ENCODE data around the gene CALR3. TPM values are rescaled to one million over a fixed set of nuclear protein-coding genes. Genes with fewer than 3 reads are reported as not detected.

CALR3 gene
- total and polyA plus RNA-seq, 2 of the 13 experiments (the other 11 are each of a cell fraction or from before 2014, with no cell fraction given): not detected

DNA sequence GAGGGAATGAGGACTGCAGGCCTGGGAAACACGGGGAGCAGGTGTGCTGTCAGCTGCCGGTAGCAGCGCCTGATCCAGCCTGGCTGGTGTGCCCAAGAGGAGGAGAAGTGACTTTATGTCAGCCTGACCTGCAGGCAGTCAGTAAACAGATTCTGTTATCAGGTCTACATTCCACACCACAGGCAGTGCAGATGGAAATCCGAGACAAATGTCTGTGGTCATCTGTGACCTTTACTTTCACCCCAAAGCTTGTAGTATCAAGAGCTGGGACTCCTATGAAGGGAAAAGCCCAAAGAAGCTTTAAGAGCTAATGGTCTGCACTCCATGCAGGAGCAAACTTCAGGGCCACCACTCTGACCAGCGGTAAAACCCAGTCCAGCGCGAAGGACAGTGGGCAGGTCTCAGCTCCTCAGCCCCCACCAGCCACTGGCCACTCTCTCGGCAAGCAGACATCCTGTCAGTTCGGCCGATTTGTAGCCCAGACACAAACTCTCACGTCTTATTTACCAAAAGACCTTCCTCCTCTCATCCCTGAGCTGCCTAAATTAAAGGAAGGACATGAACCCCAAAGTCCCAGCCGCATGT lies 31.9 kb downstream of the CALR3 start (continued):
- TF ChIP-seq, protein P1, sequence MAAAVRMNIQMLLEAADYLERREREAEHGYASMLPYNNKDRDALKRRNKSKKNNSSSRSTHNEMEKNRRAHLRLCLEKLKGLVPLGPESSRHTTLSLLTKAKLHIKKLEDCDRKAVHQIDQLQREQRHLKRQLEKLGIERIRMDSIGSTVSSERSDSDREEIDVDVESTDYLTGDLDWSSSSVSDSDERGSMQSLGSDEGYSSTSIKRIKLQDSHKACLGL (CRISPR knock-in tag; IDR thresholded peaks at IDR 0.05): 0 out of 2 replicates have a peak, but pooled peaks have one; percentile 25
- TF ChIP-seq, protein P2, sequence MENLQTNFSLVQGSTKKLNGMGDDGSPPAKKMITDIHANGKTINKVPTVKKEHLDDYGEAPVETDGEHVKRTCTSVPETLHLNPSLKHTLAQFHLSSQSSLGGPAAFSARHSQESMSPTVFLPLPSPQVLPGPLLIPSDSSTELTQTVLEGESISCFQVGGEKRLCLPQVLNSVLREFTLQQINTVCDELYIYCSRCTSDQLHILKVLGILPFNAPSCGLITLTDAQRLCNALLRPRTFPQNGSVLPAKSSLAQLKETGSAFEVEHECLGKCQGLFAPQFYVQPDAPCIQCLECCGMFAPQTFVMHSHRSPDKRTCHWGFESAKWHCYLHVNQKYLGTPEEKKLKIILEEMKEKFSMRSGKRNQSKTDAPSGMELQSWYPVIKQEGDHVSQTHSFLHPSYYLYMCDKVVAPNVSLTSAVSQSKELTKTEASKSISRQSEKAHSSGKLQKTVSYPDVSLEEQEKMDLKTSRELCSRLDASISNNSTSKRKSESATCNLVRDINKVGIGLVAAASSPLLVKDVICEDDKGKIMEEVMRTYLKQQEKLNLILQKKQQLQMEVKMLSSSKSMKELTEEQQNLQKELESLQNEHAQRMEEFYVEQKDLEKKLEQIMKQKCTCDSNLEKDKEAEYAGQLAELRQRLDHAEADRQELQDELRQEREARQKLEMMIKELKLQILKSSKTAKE (CRISPR knock-in tag; IDR thresholded peaks at IDR 0.05; ENCODE audit: borderline replicate concordance): peak; percentile 79; the same call in 1 of the 2 replicates
- TF ChIP-seq ZNF335 (CRISPR knock-in tag; IDR thresholded peaks at IDR 0.05) (peak; percentile 46; the same call in 1 of the 2 replicates), FOXO1 (CRISPR knock-in tag; IDR thresholded peaks at IDR 0.05) (peak; percentile 80), NFKB2 (CRISPR knock-in tag; IDR thresholded peaks at IDR 0.05; ENCODE audit: borderline replicate concordance) (peak; percentile 35; the same call in 1 of the 2 replicates), BORCS8-MEF2B (CRISPR knock-in tag; IDR thresholded peaks at IDR 0.05) (0 out of 2 replicates have a peak, but pooled peaks have one; percentile 62), ZNF496 (CRISPR knock-in tag; IDR thresholded peaks at IDR 0.05; ENCODE audit: insufficient replicate concordance) (no peak), ZNF17 (CRISPR knock-in tag; IDR thresholded peaks at IDR 0.05) (no peak), REL (CRISPR knock-in tag; conservative IDR thresholded peaks at IDR 0.05) (no peak), ZNF878 (CRISPR knock-in tag; IDR thresholded peaks at IDR 0.05) (peak; percentile 48; the same call in 1 of the 2 replicates), ZNF317 (CRISPR knock-in tag; IDR thresholded peaks at IDR 0.05) (peak; percentile 97), ZNF781 (CRISPR knock-in tag; IDR thresholded peaks at IDR 0.05; ENCODE audit: borderline replicate concordance, not compliant biosample characterization) (no peak), ZEB1 (IDR thresholded peaks at IDR 0.05; ENCODE audit: insufficient replicate concordance, low read depth) (peak; percentile 43), ZNF546 (CRISPR knock-in tag; conservative IDR thresholded peaks at IDR 0.05) (no peak), NR2F1 (CRISPR knock-in tag; IDR thresholded peaks at IDR 0.05) (peak; percentile 42 to 53; a peak in 2 of 4 replicates)
- TF ChIP-seq, protein P3, sequence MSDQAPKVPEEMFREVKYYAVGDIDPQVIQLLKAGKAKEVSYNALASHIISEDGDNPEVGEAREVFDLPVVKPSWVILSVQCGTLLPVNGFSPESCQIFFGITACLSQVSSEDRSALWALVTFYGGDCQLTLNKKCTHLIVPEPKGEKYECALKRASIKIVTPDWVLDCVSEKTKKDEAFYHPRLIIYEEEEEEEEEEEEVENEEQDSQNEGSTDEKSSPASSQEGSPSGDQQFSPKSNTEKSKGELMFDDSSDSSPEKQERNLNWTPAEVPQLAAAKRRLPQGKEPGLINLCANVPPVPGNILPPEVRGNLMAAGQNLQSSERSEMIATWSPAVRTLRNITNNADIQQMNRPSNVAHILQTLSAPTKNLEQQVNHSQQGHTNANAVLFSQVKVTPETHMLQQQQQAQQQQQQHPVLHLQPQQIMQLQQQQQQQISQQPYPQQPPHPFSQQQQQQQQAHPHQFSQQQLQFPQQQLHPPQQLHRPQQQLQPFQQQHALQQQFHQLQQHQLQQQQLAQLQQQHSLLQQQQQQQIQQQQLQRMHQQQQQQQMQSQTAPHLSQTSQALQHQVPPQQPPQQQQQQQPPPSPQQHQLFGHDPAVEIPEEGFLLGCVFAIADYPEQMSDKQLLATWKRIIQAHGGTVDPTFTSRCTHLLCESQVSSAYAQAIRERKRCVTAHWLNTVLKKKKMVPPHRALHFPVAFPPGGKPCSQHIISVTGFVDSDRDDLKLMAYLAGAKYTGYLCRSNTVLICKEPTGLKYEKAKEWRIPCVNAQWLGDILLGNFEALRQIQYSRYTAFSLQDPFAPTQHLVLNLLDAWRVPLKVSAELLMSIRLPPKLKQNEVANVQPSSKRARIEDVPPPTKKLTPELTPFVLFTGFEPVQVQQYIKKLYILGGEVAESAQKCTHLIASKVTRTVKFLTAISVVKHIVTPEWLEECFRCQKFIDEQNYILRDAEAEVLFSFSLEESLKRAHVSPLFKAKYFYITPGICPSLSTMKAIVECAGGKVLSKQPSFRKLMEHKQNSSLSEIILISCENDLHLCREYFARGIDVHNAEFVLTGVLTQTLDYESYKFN (CRISPR knock-in tag; conservative IDR thresholded peaks at IDR 0.05): peak; percentile 52; the same call in 1 of the 2 replicates
- TF ChIP-seq, protein P4, sequence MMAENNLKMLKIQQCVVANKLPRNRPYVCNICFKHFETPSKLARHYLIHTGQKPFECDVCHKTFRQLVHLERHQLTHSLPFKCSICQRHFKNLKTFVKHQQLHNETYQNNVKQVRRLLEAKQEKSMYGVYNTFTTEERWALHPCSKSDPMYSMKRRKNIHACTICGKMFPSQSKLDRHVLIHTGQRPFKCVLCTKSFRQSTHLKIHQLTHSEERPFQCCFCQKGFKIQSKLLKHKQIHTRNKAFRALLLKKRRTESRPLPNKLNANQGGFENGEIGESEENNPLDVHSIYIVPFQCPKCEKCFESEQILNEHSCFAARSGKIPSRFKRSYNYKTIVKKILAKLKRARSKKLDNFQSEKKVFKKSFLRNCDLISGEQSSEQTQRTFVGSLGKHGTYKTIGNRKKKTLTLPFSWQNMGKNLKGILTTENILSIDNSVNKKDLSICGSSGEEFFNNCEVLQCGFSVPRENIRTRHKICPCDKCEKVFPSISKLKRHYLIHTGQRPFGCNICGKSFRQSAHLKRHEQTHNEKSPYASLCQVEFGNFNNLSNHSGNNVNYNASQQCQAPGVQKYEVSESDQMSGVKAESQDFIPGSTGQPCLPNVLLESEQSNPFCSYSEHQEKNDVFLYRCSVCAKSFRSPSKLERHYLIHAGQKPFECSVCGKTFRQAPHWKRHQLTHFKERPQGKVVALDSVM (CRISPR knock-in tag; IDR thresholded peaks at IDR 0.05): 0 out of 2 replicates have a peak, but pooled peaks have one; percentile 11
- TF ChIP-seq, protein P5, sequence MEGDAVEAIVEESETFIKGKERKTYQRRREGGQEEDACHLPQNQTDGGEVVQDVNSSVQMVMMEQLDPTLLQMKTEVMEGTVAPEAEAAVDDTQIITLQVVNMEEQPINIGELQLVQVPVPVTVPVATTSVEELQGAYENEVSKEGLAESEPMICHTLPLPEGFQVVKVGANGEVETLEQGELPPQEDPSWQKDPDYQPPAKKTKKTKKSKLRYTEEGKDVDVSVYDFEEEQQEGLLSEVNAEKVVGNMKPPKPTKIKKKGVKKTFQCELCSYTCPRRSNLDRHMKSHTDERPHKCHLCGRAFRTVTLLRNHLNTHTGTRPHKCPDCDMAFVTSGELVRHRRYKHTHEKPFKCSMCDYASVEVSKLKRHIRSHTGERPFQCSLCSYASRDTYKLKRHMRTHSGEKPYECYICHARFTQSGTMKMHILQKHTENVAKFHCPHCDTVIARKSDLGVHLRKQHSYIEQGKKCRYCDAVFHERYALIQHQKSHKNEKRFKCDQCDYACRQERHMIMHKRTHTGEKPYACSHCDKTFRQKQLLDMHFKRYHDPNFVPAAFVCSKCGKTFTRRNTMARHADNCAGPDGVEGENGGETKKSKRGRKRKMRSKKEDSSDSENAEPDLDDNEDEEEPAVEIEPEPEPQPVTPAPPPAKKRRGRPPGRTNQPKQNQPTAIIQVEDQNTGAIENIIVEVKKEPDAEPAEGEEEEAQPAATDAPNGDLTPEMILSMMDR (CRISPR knock-in tag; IDR thresholded peaks at IDR 0.05): 0 out of 2 replicates have a peak, but pooled peaks have one; percentile 4
